ENCODE data around the gene LINGO3.

LINGO3 gene

GRCh38 chr19:2273356-2274184, 34.4 kb downstream of the LINGO3 start (continued):
- TF ChIP-seq AEBP2 (tag by site-specific recombination; IDR thresholded peaks at IDR 0.05; ENCODE audit: borderline replicate concordance) (no peak), GLIS2 (tag by site-specific recombination; IDR thresholded peaks at IDR 0.05) (peak; percentile 97), KLF7 (tag by site-specific recombination; IDR thresholded peaks at IDR 0.05; ENCODE audit: borderline replicate concordance) (peak; percentile 47; the same call in 1 of the 2 replicates), ZBTB26 (tag by site-specific recombination; optimal IDR thresholded peaks at IDR 0.05) (peak; percentile 61), ZNF473 (tag by site-specific recombination; IDR thresholded peaks at IDR 0.05) (no peak), ZNF302 (tag by site-specific recombination; IDR thresholded peaks at IDR 0.05; ENCODE audit: low read depth) (no peak), ZNF549 (tag by site-specific recombination; IDR thresholded peaks at IDR 0.05) (no peak), ZNF214 (tag by site-specific recombination; IDR thresholded peaks at IDR 0.05; ENCODE audit: borderline replicate concordance) (no peak), WT1 (tag by site-specific recombination; IDR thresholded peaks at IDR 0.05) (peak; percentile 45), ZNF341 (tag by site-specific recombination; IDR thresholded peaks at IDR 0.05; ENCODE audit: low read depth) (peak; percentile 30; the same call in 1 of the 2 replicates), ZBTB1 (tag by site-specific recombination; IDR thresholded peaks at IDR 0.05) (no peak), ZNF280C (tag by site-specific recombination; IDR thresholded peaks at IDR 0.05) (no peak), SP2 (tag by site-specific recombination; IDR thresholded peaks at IDR 0.05) (peak; percentile 91), ZFP41 (tag by site-specific recombination; IDR thresholded peaks at IDR 0.05; ENCODE audit: borderline replicate concordance) (no peak), SCRT2 (tag by site-specific recombination; IDR thresholded peaks at IDR 0.05) (peak; percentile 50), SETDB1 (IDR thresholded peaks at IDR 0.05; ENCODE audit: insufficient read length, low read length) (no peak), ZNF560 (tag by site-specific recombination; IDR thresholded peaks at IDR 0.05; ENCODE audit: borderline replicate concordance) (no peak), ZNF239 (tag by site-specific recombination; IDR thresholded peaks at IDR 0.05) (no peak), ZNF660 (tag by site-specific recombination; IDR thresholded peaks at IDR 0.05) (peak; percentile 91), RBAK (tag by site-specific recombination; IDR thresholded peaks at IDR 0.05) (no peak), ZNF391 (tag by site-specific recombination; IDR thresholded peaks at IDR 0.05; ENCODE audit: borderline replicate concordance, low read depth) (peak; percentile 25; the same call in 1 of the 2 replicates), ZNF629 (tag by site-specific recombination; IDR thresholded peaks at IDR 0.05) (peak; percentile 75), KLF9 (tag by site-specific recombination; IDR thresholded peaks at IDR 0.05; ENCODE audit: low read depth) (peak; percentile 53; the same call in 1 of the 2 replicates), ZNF48 (tag by site-specific recombination; IDR thresholded peaks at IDR 0.05) (no peak)
- TF ChIP-seq, protein P1, sequence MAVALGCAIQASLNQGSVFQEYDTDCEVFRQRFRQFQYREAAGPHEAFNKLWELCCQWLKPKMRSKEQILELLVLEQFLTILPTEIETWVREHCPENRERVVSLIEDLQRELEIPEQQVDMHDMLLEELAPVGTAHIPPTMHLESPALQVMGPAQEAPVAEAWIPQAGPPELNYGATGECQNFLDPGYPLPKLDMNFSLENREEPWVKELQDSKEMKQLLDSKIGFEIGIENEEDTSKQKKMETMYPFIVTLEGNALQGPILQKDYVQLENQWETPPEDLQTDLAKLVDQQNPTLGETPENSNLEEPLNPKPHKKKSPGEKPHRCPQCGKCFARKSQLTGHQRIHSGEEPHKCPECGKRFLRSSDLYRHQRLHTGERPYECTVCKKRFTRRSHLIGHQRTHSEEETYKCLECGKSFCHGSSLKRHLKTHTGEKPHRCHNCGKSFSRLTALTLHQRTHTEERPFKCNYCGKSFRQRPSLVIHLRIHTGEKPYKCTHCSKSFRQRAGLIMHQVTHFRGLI (tag by site-specific recombination; IDR thresholded peaks at IDR 0.05), result peak; percentile 50; the same call in 1 of the 2 replicates
- TF ChIP-seq, protein P2, sequence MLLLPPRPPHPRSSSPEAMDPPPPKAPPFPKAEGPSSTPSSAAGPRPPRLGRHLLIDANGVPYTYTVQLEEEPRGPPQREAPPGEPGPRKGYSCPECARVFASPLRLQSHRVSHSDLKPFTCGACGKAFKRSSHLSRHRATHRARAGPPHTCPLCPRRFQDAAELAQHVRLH (tag by site-specific recombination; IDR thresholded peaks at IDR 0.05), result peak; percentile 86
- TF ChIP-seq, protein P3, sequence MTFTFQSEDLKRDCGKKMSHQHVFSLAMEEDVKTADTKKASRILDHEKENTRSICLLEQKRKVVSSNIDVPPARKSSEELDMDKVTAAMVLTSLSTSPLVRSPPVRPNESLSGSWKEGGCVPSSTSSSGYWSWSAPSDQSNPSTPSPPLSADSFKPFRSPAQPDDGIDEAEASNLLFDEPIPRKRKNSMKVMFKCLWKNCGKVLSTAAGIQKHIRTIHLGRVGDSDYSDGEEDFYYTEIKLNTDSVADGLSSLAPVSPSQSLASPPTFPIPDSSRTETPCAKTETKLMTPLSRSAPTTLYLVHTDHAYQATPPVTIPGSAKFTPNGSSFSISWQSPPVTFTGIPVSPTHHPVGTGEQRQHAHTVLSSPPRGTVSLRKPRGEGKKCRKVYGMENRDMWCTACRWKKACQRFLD (tag by site-specific recombination; IDR thresholded peaks at IDR 0.05), result no peak
- TF ChIP-seq, protein P4, sequence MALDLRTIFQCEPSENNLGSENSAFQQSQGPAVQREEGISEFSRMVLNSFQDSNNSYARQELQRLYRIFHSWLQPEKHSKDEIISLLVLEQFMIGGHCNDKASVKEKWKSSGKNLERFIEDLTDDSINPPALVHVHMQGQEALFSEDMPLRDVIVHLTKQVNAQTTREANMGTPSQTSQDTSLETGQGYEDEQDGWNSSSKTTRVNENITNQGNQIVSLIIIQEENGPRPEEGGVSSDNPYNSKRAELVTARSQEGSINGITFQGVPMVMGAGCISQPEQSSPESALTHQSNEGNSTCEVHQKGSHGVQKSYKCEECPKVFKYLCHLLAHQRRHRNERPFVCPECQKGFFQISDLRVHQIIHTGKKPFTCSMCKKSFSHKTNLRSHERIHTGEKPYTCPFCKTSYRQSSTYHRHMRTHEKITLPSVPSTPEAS (tag by site-specific recombination; IDR thresholded peaks at IDR 0.05), result no peak
- TF ChIP-seq, protein P5, sequence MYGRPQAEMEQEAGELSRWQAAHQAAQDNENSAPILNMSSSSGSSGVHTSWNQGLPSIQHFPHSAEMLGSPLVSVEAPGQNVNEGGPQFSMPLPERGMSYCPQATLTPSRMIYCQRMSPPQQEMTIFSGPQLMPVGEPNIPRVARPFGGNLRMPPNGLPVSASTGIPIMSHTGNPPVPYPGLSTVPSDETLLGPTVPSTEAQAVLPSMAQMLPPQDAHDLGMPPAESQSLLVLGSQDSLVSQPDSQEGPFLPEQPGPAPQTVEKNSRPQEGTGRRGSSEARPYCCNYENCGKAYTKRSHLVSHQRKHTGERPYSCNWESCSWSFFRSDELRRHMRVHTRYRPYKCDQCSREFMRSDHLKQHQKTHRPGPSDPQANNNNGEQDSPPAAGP (tag by site-specific recombination; IDR thresholded peaks at IDR 0.05), result peak; percentile 73
